Measurements from ENCODE around the gene RDH14. TPM values are rescaled to one million over a fixed set of nuclear protein-coding genes. Genes with fewer than 3 reads are reported as not detected.

The RDH14 gene
- total and polyA plus RNA-seq, 2 of the 4 experiments (the other 2 are of a cell fraction) = 11.9 to 12.2 TPM

DNA sequence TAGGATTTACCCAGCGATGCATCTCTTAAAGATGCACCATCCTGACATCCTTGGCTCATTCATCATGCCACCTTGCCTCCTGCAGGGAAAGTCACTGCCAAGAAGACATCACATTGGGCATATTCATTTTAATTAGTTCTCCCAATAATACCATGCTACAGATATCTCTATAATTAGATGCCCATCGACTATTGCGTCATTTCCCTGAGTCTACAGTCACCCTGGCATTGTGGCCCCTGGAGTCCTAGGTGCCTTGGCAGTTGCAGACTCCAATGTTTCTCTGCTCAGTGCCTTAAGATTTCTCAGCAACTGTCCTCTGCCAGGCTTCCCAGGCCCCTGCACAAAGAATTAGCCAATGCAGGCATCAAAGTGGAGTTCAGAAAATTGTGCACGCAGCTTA is 32.6 kb downstream of the RDH14 start:
- BruUV-seq (replicated peaks) = no TSS peak
- H2AK9ac ChIP-seq (replicated peaks; ENCODE audit: low read depth, low read length, poor library complexity) = no peak overlapping the region
- H3K27me3 ChIP-seq (ENCODE audit: control insufficient read depth, insufficient read depth, low read length) = no peaks in the 10 kb centered on the region
- no peaks in the 10 kb centered on the region for H3K36me3 ChIP-seq (ENCODE audit: control insufficient read depth, insufficient read depth, low read length)
- no peak overlapping the region for H2AFZ ChIP-seq (replicated peaks; ENCODE audit: low read length, poor library complexity)
- H4K5ac ChIP-seq (ENCODE audit: low read depth, low read length) = no peak overlapping the region
- in situ Hi-C loops (cut with MboI; ENCODE audit: low sequenced_read_pairs) = no loop called here
- H2BK15ac ChIP-seq (ENCODE audit: low read depth, low read length) = no peak overlapping the region
- intact Hi-C loops (cut with micrococcal nuclease) = loop anchor here (10.0 kb wide), 3 partner anchors 397 to 607 kb away; no protein-coding TSS in a partner anchor
- no peak overlapping the region for H4K8ac ChIP-seq (ENCODE audit: low read depth in 2 of 2, low read length in 2 of 2)
- no peak for DNase-seq
- dilution Hi-C loops (cut with HindIII; ENCODE audit: low sequenced_read_pairs, unreplicated experiment) = no loop called here
- WGBS, 2 experiments (ENCODE audit: extremely low coverage in 2 of 2, insufficient read length in 1 of 2) = 80% methylated on average over 3 of the region's 4 CpGs; no CpG with 5 or more reads in 1 of the 2 experiments
- H2BK20ac ChIP-seq (ENCODE audit: low read depth, low read length) = no peak overlapping the region
- H3K56ac ChIP-seq (ENCODE audit: extremely low read depth, insufficient read depth, low read length) = no peak overlapping the region
- H4K91ac ChIP-seq (ENCODE audit: insufficient read depth, low read depth, low read length) = no peak overlapping the region
- no peaks in the 10 kb centered on the region for H3K79me1 ChIP-seq (ENCODE audit: low read depth in 1 of 2, low read length in 2 of 2)
- H2AK5ac ChIP-seq (ENCODE audit: low read depth, low read length) = no peak overlapping the region
- no peak overlapping the region for H2BK5ac ChIP-seq (ENCODE audit: low read depth, low read length, poor library complexity, severe bottlenecking)
- POLR2A ChIA-PET (ENCODE audit: unreplicated experiment) = no interaction called here
- no peak overlapping the region for H3K4me2 ChIP-seq (ENCODE audit: low read depth, low read length)
- CTCF ChIA-PET = no interaction called here
- no peak overlapping the region for H3K18ac ChIP-seq (ENCODE audit: low read depth, low read length)
- H3K9me1 ChIP-seq (ENCODE audit: insufficient read depth, low read length) = no peaks in the 10 kb centered on the region
- H2BK120ac ChIP-seq (ENCODE audit: low read depth, low read length) = no peak overlapping the region
- H3K9me3 ChIP-seq (ENCODE audit: control insufficient read depth, insufficient read depth, low read length) = no peaks in the 10 kb centered on the region
- H4K20me1 ChIP-seq (ENCODE audit: insufficient read depth, low read length) = no peaks in the 10 kb centered on the region
- H3K14ac ChIP-seq (replicated peaks; ENCODE audit: low read depth, low read length) = no peak overlapping the region
- H3K23ac ChIP-seq (ENCODE audit: low read depth, low read length) = no peak overlapping the region
- no peak overlapping the region for H3K4ac ChIP-seq (ENCODE audit: low read depth, low read length)
- no peaks in the 10 kb centered on the region for H3K4me1 ChIP-seq (ENCODE audit: control insufficient read depth, insufficient read depth, low read length)
- no peak overlapping the region for H3K27ac ChIP-seq (ENCODE audit: insufficient read depth, low read length)
- TF ChIP-seq CEBPB (IDR thresholded peaks at IDR 0.05; ENCODE audit: low read depth, low read length) (peak; percentile 80), USF2 (IDR thresholded peaks at IDR 0.05; ENCODE audit: low read depth, low read length) (no peak)
- no peak for ATAC-seq (ENCODE audit: low read depth)
- H3K4me3 ChIP-seq (ENCODE audit: insufficient read depth, low read depth, low read length) = no peak overlapping the region
- no peak overlapping the region for H3K9ac ChIP-seq (ENCODE audit: low read depth, low read length)

All from IMR-90 (cell line).